DND-41 (cell line): ENCODE measurements around the gene SYS1.

ENCODE experiments used
- ATAC-seq: fragments of 200-7000 bp; cut with Tn5 transposase; 3 replicates; pipeline ENCODE4 v1.9.1; 2021; ENCODE audit warnings: low read depth; ENCODE audit not compliant: insufficient read depth
- DNase-seq: peaks from one replicate; pipeline ENCODE4 v3.0.0-alpha.2; 2020
- H2AFZ ChIP-seq: 2 replicates; pipeline ENCODE4 v1.6.0; 2012; ENCODE audit warnings: low read depth, low read length
- H3K27ac ChIP-seq: 2 replicates; pipeline ENCODE4 v1.5.1; 2012; ENCODE audit warnings: low read length, inconsistent platforms
- H3K27me3 ChIP-seq: fragments of 200-600 bp; sonication (generic); 2 replicates; pipeline ENCODE4 v1.6.0; 2012; ENCODE audit warnings: low read length, mild to moderate bottlenecking, inconsistent platforms; ENCODE audit not compliant: insufficient read depth, poor library complexity
- H3K36me3 ChIP-seq: 2 replicates; pipeline ENCODE4 v1.5.1; 2012; ENCODE audit warnings: low read length, inconsistent platforms; ENCODE audit not compliant: insufficient read depth
- H3K4me1 ChIP-seq: 2 replicates; pipeline ENCODE4 v1.5.1; 2012; ENCODE audit warnings: mild to moderate bottlenecking, low read length; ENCODE audit not compliant: insufficient read depth
- H3K4me2 ChIP-seq: 2 replicates; pipeline ENCODE4 v1.6.0; 2012; ENCODE audit warnings: mild to moderate bottlenecking, moderate library complexity, low read length, inconsistent platforms; ENCODE audit not compliant: insufficient read depth
- H3K4me3 ChIP-seq, 2 experiments: fragments of 200-600 bp in 1 of 2; shearing (Covaris generic) in 1 of 2; 2 replicates each; pipeline ENCODE4 v1.5.1; 2012 to 2016; ENCODE audit warnings: inconsistent platforms in 2 of 2, low read length in 2 of 2, mild to moderate bottlenecking in 2 of 2, low read depth in 1 of 2, moderate library complexity in 1 of 2
- H3K79me2 ChIP-seq: 2 replicates; pipeline ENCODE4 v1.6.0; 2012; ENCODE audit warnings: low read length, inconsistent platforms; ENCODE audit not compliant: insufficient read depth
- H3K9ac ChIP-seq: 2 replicates; pipeline ENCODE4 v1.6.0; 2012; ENCODE audit warnings: low read depth, mild to moderate bottlenecking, inconsistent platforms, low read length, moderate library complexity
- H3K9me3 ChIP-seq: 2 replicates; pipeline ENCODE4 v1.5.1; 2012; ENCODE audit warnings: low read length, moderate library complexity, mild to moderate bottlenecking, inconsistent platforms; ENCODE audit not compliant: insufficient read depth, severe bottlenecking
- H4K20me1 ChIP-seq: 2 replicates; pipeline ENCODE4 v1.6.0; 2012; ENCODE audit warnings: low read length; ENCODE audit not compliant: insufficient read depth
- EZH2 ChIP-seq: IDR thresholded peaks from 3 replicates; pipeline ENCODE4 v1.6.1; 2012; ENCODE audit warnings: borderline replicate concordance, low read depth, mild to moderate bottlenecking, moderate library complexity, low read length, inconsistent platforms; ENCODE audit not compliant: severe bottlenecking
- TF ChIP-seq, protein P1 (sequence below): IDR thresholded peaks from 2 replicates; pipeline ENCODE4 v1.5.1; 2012; ENCODE audit warnings: borderline replicate concordance, low read length, moderate library complexity, mild to moderate bottlenecking; ENCODE audit not compliant: poor library complexity, severe bottlenecking; ENCODE audit errors: extremely low read depth

Gene SYS1

DNA sequence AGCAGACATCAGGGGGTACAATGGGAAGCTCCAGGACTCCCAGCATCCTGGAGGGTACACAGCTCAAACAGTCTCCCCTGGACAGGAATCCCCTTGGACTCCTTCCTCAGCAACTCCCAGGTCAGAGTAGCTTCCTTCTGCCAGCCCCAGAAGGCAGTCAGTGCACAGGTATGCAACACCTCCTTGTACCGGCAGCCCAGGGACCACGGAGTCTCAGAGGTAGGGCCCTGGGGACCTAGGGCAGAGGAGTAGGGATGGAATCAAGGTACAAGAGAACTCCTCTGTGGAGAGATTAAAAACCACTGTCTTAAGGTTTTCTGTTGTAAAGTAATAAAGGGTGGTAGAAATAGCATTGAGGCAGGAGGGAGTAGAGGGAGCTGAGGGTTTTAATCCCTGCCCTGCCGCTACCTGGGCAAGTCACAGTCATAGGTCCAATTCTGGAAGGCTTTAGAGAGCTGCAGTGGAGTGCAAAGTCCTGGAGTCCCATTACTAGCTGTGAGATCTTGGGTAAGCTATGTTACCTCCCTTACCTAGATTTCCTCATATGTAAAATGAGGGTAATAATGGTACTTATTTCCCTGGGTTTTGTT is 7.7 kb downstream of the SYS1 start:
- Histone ChIP-seq H4K20me1 (peaks cover 7% of the 10 kb centered on the region; the same call in 1 of the 2 replicates), H3K79me2 (peaks cover 2% of the 10 kb centered on the region; the same call in 1 of the 2 replicates), H3K4me3 (no peak overlapping the region), H3K27me3 (no peaks in the 10 kb centered on the region), H3K36me3 (peaks cover 32% of the 10 kb centered on the region), H3K27ac (no peak overlapping the region), H3K9ac (no peak overlapping the region), H2AFZ (no peak overlapping the region), H3K4me1 (peaks cover 16% of the 10 kb centered on the region), H3K4me2 (no peak overlapping the region), H3K9me3 (no peaks in the 10 kb centered on the region)
- TF ChIP-seq, protein P1, sequence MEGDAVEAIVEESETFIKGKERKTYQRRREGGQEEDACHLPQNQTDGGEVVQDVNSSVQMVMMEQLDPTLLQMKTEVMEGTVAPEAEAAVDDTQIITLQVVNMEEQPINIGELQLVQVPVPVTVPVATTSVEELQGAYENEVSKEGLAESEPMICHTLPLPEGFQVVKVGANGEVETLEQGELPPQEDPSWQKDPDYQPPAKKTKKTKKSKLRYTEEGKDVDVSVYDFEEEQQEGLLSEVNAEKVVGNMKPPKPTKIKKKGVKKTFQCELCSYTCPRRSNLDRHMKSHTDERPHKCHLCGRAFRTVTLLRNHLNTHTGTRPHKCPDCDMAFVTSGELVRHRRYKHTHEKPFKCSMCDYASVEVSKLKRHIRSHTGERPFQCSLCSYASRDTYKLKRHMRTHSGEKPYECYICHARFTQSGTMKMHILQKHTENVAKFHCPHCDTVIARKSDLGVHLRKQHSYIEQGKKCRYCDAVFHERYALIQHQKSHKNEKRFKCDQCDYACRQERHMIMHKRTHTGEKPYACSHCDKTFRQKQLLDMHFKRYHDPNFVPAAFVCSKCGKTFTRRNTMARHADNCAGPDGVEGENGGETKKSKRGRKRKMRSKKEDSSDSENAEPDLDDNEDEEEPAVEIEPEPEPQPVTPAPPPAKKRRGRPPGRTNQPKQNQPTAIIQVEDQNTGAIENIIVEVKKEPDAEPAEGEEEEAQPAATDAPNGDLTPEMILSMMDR: no peak
- TF ChIP-seq EZH2: no peak
- DNase-seq (no peak), ATAC-seq (no peak)

DNA sequence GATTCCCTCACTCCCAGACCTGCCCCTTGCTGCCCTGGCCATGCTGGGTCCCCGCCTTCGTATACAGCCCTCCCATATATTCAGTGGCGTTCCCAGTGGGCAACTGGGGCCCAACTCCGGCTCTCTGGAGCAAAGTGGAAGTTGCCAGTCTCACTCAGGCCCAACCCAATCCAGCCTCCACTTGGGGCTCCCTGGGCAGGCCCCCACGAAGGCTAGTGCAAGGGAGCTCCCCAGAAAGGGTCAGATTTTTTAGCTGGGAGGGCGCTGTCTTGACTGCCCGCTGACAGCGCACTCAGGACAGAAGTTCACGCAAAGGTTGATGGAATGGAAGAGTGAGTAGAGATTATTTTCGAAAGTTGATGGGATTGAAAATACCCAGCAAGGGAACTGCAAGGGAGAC is 9.3 kb downstream of the SYS1 start:
- Histone ChIP-seq H4K20me1 (peaks cover 5% of the 10 kb centered on the region; the same call in 1 of the 2 replicates), H3K4me1 (peaks cover 16% of the 10 kb centered on the region), H3K79me2 (no peaks in the 10 kb centered on the region), H2AFZ (no peak overlapping the region), H3K36me3 (peaks cover 16% of the 10 kb centered on the region), H3K9me3 (no peaks in the 10 kb centered on the region), H3K9ac (no peak overlapping the region), H3K4me2 (no peak overlapping the region), H3K4me3 (no peak overlapping the region), H3K27me3 (no peaks in the 10 kb centered on the region), H3K27ac (no peak overlapping the region)
- DNase-seq (no peak), ATAC-seq (no peak)
- TF ChIP-seq, protein P1: no peak
- TF ChIP-seq EZH2: no peak

DNA sequence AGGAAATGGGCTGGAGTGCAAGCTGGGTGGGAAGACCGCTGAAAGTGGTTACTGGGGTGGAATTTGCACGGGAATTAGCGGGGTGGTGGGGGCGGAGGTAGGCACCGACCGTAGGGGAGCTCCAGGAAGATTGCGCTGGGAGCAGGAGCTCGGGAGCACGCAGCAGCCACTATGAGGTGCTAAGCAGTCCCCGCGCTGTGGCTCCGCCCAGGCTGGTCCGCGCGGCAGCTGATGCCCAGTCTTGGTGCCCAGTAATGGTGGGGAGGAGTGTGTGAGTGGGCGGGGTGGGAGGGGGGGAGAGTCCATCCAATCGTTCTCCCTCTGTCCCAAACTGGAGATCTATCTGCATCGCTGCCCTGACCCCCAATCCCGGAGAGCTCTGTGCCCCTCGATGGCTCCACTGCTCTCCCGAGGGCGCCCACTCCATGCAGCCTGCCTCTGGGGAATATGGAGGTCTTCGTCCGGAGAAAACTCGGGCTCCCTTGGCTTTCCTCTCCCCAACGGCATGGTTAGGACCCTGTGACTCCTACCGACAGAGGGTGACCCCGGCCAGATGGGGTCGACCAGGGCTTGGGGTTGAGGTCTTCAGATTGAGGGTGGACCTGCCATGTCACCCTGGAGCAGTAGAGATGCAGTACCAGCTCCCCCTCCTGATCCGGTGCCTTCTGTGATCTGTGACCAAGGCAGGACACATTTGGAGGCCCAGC is 9.8 kb downstream of the SYS1 start:
- DNase-seq: no peak
- ATAC-seq: no peak

More for the DNA sequence above, 9.8 kb downstream of the SYS1 start:
- Histone ChIP-seq H3K4me2 (peak overlapping the region; percentile 76), H3K27me3 (no peaks in the 10 kb centered on the region), H2AFZ (peak overlapping the region; percentile 79), H3K4me3 (peak overlapping the region in 1 of 2 experiments; percentile 60; a peak in 2 of 4 replicates), H3K79me2 (no peaks in the 10 kb centered on the region), H3K9me3 (no peaks in the 10 kb centered on the region), H4K20me1 (peaks cover 5% of the 10 kb centered on the region; the same call in 1 of the 2 replicates), H3K36me3 (peaks cover 10% of the 10 kb centered on the region), H3K9ac (peak overlapping the region; percentile 50; the same call in 1 of the 2 replicates), H3K4me1 (peaks cover 16% of the 10 kb centered on the region), H3K27ac (peak overlapping the region; percentile 61)
- no peak for TF ChIP-seq EZH2
- TF ChIP-seq, protein P1: no peak
